ENCODE data around the gene LARP1. TPM values are rescaled to one million over a fixed set of nuclear protein-coding genes. Genes with fewer than 3 reads are reported as not detected.

LARP1 gene
- total RNA-seq, 2 donors from 2014 or later: 83.9 to 163 TPM

DNA sequence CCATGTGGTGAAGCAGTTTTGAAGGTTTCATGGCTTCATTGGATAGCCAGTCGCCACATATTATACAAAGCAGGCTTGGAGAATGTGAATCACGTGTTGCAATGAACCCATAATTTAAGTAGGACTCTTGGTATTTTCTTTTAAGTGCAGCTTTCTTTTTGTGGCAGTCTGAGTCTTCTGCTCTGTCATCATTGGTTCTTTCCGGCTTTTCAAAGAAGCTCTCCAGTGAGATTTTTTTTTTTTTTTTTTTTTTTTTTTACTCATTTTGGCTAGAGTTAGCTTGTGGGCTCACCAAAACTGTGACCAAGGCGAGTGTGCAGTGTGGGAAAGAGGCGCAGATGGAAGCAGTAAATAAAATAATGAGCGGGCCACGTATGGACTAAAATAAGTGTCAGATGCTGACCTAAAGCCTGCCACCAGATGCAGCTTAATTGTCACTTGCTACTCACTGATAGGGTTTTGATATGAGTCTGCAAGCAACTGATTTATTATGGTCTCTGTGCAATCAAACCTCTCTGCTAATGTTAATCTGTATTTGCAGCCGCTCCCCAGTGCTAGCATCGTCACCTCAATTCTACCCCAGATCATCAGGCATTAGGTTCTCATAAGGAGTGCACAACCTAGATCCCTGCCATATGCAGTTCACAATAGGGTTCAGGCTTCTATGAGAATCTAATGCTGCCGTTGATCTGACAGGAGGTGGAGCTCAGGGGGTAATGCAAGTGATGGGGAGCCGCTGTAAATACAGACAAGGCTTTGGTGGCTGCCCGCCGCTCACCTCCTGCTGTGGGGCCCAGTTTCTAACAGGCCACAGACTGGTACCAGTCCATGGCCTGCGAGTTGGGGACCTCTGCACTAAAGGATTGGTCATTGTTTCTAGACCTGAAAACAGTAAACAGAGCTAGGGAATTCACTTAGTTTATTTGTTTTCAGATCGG, 45.5 kb upstream of the LARP1 start:
- H3K9me3 ChIP-seq: no peaks in the 10 kb centered on the region
- no peaks in the 10 kb centered on the region for H3K27me3 ChIP-seq (replicated peaks; ENCODE audit: insufficient read depth)
- no peak for DNase-seq (ENCODE audit: low spot score)
- H3K36me3 ChIP-seq: no peaks in the 10 kb centered on the region
- 87% methylated on average over 15 of the region's 15 CpGs for WGBS
- intact Hi-C loops (cut with DNase I): no loop called here
- TF ChIP-seq, protein P1, sequence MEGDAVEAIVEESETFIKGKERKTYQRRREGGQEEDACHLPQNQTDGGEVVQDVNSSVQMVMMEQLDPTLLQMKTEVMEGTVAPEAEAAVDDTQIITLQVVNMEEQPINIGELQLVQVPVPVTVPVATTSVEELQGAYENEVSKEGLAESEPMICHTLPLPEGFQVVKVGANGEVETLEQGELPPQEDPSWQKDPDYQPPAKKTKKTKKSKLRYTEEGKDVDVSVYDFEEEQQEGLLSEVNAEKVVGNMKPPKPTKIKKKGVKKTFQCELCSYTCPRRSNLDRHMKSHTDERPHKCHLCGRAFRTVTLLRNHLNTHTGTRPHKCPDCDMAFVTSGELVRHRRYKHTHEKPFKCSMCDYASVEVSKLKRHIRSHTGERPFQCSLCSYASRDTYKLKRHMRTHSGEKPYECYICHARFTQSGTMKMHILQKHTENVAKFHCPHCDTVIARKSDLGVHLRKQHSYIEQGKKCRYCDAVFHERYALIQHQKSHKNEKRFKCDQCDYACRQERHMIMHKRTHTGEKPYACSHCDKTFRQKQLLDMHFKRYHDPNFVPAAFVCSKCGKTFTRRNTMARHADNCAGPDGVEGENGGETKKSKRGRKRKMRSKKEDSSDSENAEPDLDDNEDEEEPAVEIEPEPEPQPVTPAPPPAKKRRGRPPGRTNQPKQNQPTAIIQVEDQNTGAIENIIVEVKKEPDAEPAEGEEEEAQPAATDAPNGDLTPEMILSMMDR (IDR thresholded peaks at IDR 0.05): no peak
- no peak for TF ChIP-seq POLR2A (IDR thresholded peaks at IDR 0.05)
- no peak for TF ChIP-seq POLR2AphosphoS5 (IDR thresholded peaks at IDR 0.05)
- H3K27ac ChIP-seq: no peak overlapping the region
- H3K4me1 ChIP-seq (replicated peaks): no peaks in the 10 kb centered on the region
- no peak overlapping the region for H3K4me3 ChIP-seq

DNA sequence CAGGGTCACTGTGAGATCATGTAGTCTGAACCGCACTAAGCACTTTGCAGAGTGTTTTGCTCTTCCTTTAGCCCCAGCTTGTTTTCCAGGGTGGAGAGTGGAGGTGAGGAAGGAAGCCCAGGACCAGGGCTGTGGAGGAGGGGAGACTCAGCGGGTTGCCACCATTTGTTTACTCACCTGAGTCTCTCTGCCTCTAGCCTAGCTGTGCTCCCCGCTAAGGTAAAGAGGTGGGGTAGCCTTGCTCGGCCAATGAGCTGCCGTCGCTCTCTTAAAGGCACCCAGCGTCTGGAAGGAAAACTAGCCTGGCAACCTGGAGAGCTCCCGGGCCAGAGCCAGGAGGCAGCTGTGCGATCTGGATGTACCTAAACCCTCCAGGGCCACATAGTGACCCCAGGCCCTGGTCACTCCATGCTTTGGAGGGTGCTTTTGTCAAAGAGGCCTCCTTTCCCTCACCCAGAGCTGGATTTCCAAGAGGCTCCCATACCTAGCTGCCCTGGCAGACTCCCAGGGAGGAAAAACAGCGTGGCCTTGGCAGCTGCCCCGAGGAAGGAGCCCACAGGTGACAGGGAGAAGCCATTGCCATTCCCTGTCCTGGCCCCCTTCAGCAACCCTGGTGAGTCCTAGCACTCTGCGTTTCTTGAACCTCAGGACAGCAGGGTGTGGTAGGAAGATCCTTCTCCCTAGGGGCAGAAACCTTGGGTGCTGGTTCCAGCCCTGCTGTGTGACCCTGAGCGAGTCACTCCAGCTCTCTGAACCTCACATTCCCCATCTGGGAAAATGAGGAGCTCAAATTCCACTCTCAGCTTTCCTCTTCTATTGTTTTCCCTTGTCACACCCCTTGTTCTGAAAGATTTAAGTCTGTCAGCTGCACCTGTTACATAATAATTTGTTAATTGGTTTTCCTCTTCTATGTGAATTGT, 42.4 kb upstream of the LARP1 start:
- peak overlapping the region; percentile 16 to 21 for H3K4me3 ChIP-seq
- WGBS: 43% methylated on average over 13 of the region's 13 CpGs
- no peaks in the 10 kb centered on the region for H3K9me3 ChIP-seq
- peak; percentile 84 for DNase-seq (ENCODE audit: low spot score)
- no peaks in the 10 kb centered on the region for H3K4me1 ChIP-seq (replicated peaks)
- intact Hi-C loops (cut with DNase I): no loop called here
- H3K27me3 ChIP-seq (replicated peaks; ENCODE audit: insufficient read depth): no peaks in the 10 kb centered on the region
- TF ChIP-seq POLR2AphosphoS5 (IDR thresholded peaks at IDR 0.05) (peak; percentile 81), POLR2A (IDR thresholded peaks at IDR 0.05) (peak; percentile 58)
- TF ChIP-seq, protein P1 (IDR thresholded peaks at IDR 0.05): no peak
- H3K36me3 ChIP-seq: no peaks in the 10 kb centered on the region
- H3K27ac ChIP-seq: peak overlapping the region; percentile 59 to 64

DNA sequence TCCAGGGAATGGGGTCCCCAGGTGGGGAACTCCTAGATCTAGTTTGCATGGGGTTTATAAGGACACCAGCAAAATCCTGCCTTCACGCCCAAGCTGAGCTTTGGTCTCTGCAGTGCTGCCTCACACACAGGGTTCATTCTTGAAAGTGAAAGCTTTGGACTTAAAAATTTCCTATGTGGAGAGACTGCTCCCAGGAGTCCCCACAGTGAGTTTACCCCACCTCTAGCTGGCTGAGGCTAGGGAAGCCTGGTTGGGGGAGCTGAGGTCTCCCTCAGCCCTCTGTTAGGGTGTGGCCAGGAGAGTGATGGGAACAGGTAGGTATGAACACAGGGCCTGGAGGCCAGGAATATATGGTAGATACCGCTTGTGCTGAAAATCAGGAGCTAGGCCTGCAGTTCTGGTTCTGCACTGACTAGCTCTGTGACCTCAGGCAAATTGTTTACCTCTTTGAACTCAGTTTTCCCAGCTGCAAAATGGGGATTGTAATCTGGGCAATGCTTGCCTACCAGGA, 41.5 kb upstream of the LARP1 start:
- Histone ChIP-seq H3K9me3 (no peaks in the 10 kb centered on the region), H3K27ac (peak overlapping the region in 1 of 2 donors; percentile 42), H3K4me1 (replicated peaks) (no peaks in the 10 kb centered on the region), H3K4me3 (peak overlapping the region in 1 of 2 donors; percentile 21), H3K36me3 (no peaks in the 10 kb centered on the region), H3K27me3 (replicated peaks; ENCODE audit: insufficient read depth) (no peaks in the 10 kb centered on the region)
- TF ChIP-seq POLR2A (IDR thresholded peaks at IDR 0.05) (no peak), POLR2AphosphoS5 (IDR thresholded peaks at IDR 0.05) (no peak)
- TF ChIP-seq, protein P1 (IDR thresholded peaks at IDR 0.05): no peak
- no peak for DNase-seq (ENCODE audit: low spot score)
- WGBS: 77% methylated on average over 2 of the region's 2 CpGs
- intact Hi-C loops (cut with DNase I): no loop called here

DNA sequence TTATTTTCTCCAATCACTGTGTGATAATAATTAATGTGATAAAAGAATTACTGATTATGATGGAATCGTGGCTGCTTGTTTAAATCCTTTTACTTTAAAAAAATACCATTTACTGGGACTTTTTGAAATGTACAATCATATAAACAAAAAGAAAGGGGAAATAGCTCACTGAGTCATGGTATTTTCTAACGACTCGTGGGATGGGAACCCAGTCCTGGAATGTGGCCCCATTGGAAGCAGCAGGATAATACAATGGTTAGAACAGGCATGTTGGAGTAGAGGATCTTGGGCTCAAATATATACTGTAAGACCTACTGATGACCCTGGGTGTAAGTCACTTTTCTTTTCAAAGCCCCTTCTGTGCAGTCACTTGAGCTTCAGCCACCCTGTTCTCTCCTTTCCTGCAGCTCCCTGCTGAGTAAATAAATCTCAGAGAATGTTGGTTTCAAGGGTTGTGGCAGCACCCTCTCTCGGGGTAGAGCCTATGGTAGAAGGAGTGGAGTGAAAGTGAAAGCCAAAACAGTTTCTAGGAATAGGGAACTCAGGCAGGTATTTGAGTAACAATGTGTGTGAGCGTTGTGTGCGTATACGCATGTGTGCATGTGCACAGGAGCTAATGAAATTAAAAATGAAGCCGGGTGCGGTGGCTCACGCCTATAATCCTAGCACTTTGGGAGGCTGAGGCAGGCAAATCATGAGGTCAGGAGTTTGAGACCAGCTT, 40.8 kb upstream of the LARP1 start:
- Histone ChIP-seq H3K36me3 (no peaks in the 10 kb centered on the region), H3K4me1 (replicated peaks) (no peaks in the 10 kb centered on the region), H3K27me3 (replicated peaks; ENCODE audit: insufficient read depth) (no peaks in the 10 kb centered on the region), H3K27ac (peak overlapping the region in 1 of 2 donors; percentile 20), H3K9me3 (no peaks in the 10 kb centered on the region), H3K4me3 (peak overlapping the region in 1 of 2 donors; percentile 1)
- TF ChIP-seq POLR2A (IDR thresholded peaks at IDR 0.05) (peak; percentile 43), POLR2AphosphoS5 (IDR thresholded peaks at IDR 0.05) (peak; percentile 28)
- TF ChIP-seq, protein P1 (IDR thresholded peaks at IDR 0.05): no peak
- WGBS: 64% methylated on average over 10 of the region's 10 CpGs
- intact Hi-C loops (cut with DNase I): no loop called here
- no peak for DNase-seq (ENCODE audit: low spot score)

Data from prostate gland (tissue), 2 donors.